ENCODE measurements around the gene S100A12. TPM values are rescaled to one million over a fixed set of nuclear protein-coding genes. Genes with fewer than 3 reads are reported as not detected.

Gene S100A12
- total and polyA plus RNA-seq, 2 experiments from 2014 or later = not detected

DNA sequence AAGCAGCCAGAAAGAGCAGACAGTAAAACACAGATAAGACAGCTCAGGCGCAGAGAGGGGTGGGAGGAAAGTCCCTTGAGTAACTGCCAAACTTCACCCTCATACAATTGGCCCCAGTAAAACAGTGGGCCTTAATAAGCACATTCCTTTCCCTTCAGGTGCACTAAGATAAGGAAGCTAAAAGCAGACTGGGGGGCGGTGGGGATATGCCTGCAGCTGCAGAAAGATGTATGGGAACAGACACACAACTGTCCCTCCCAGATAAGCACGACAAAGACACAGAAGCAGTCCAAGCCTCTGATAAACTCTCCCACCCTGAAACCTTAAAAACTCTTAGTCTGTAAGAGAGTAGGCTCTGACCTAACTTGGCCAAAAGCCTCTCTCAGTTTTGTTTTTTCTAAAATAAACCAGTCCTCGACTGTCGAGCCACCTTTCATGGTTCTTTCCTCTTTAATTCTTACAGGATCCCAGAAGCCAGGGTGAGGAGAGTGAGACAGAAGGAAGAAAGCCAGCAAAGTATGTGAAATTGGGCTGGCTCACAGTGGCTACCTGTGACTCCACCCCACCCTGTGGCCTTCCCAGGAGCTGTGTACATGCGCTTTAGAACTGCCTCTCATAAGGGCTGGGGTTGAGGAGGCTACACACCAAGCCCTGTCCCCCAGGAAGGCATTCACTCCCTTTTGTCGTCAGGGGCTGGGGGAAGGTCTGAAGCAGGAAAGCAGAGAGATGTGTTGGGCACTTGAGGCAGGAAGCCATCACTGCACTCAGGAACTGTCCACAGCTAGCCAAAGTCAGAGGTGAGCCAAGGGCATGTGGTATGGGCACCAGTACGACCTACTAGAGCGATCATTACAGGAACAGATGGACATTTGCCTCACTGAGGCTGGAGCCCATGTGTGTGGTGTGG, 31.4 kb downstream of the S100A12 start:
- H3K4me2 ChIP-seq = no peak overlapping the region
- TF ChIP-seq CTCF (IDR thresholded peaks at IDR 0.05; ENCODE audit: poor library complexity) = no peak
- no peak for TF ChIP-seq EZH2phosphoT487 (IDR thresholded peaks at IDR 0.05; ENCODE audit: low read depth, severe bottlenecking, unreplicated experiment)
- TF ChIP-seq EZH2 (IDR thresholded peaks at IDR 0.05; ENCODE audit: borderline replicate concordance) = no peak
- no peaks in the 10 kb centered on the region for H3K9me3 ChIP-seq (ENCODE audit: low read depth)
- no peaks in the 10 kb centered on the region for H4K20me1 ChIP-seq (ENCODE audit: insufficient read depth, poor library complexity, severe bottlenecking)
- H3K27me3 ChIP-seq = no peaks in the 10 kb centered on the region
- no peak overlapping the region for H2AFZ ChIP-seq
- H3K4me3 ChIP-seq = no peak overlapping the region
- H3K79me2 ChIP-seq = no peaks in the 10 kb centered on the region
- no peaks in the 10 kb centered on the region for H3K9me2 ChIP-seq (replicated peaks; ENCODE audit: insufficient read depth)
- H3K27ac ChIP-seq = no peak overlapping the region
- H3K4me1 ChIP-seq (ENCODE audit: insufficient read depth) = no peaks in the 10 kb centered on the region
- DNase-seq (ENCODE audit: low spot score) = no peak
- H3K36me3 ChIP-seq (replicated peaks; ENCODE audit: insufficient read depth, low read depth) = no peaks in the 10 kb centered on the region
- WGBS (ENCODE audit: low lambda C conversion rate, missing lambda C conversion rate) = 54% methylated on average over 9 of the region's 9 CpGs

- H3K4me1 ChIP-seq (ENCODE audit: insufficient read depth) = no peaks in the 10 kb centered on the region
- no peaks in the 10 kb centered on the region for H3K79me2 ChIP-seq
- H3K9me3 ChIP-seq (ENCODE audit: low read depth) = no peaks in the 10 kb centered on the region
- no peaks in the 10 kb centered on the region for H3K27me3 ChIP-seq
- H3K36me3 ChIP-seq (replicated peaks; ENCODE audit: insufficient read depth, low read depth) = no peaks in the 10 kb centered on the region
- H4K20me1 ChIP-seq (ENCODE audit: insufficient read depth, poor library complexity, severe bottlenecking) = no peaks in the 10 kb centered on the region
- no peak overlapping the region for H2AFZ ChIP-seq
- DNase-seq (ENCODE audit: low spot score) = no peak
- WGBS (ENCODE audit: low lambda C conversion rate, missing lambda C conversion rate) = 34% methylated on average over 5 of the region's 5 CpGs
- TF ChIP-seq EZH2phosphoT487 (IDR thresholded peaks at IDR 0.05; ENCODE audit: low read depth, severe bottlenecking, unreplicated experiment) (no peak), CTCF (IDR thresholded peaks at IDR 0.05; ENCODE audit: poor library complexity) (no peak), EZH2 (IDR thresholded peaks at IDR 0.05; ENCODE audit: borderline replicate concordance) (no peak)
- no peak overlapping the region for H3K4me2 ChIP-seq
- H3K9me2 ChIP-seq (replicated peaks; ENCODE audit: insufficient read depth) = no peaks in the 10 kb centered on the region
- H3K4me3 ChIP-seq = no peak overlapping the region
- H3K27ac ChIP-seq = no peak overlapping the region
Measured at GRCh38 chr1:153343040-153343681, 32.3 kb downstream of the S100A12 start.

DNA sequence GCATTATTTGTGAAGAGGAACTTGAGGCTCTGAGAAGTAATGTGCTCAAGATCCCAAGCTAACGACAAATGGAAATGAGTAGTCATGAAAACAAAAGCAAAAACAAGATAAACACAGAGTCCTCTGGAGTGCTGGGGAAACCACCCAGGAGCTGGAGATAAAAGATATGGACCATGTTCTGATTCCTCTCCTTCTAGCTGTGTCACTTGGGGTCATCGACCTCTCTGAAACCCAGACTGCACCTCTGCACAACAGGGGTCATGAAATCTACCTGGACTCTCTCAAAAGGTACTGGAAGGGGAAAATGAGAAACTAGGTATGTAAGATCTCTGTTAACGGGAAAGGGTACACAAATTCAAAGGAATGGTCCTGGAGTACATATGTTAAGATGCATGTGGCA, 33.2 kb downstream of the S100A12 start:
- Histone ChIP-seq H4K20me1 (ENCODE audit: insufficient read depth, poor library complexity, severe bottlenecking) (no peaks in the 10 kb centered on the region), H3K27me3 (no peaks in the 10 kb centered on the region), H3K4me3 (no peak overlapping the region), H3K9me2 (replicated peaks; ENCODE audit: insufficient read depth) (no peaks in the 10 kb centered on the region), H3K79me2 (no peaks in the 10 kb centered on the region), H3K4me2 (no peak overlapping the region), H2AFZ (no peak overlapping the region), H3K36me3 (replicated peaks; ENCODE audit: insufficient read depth, low read depth) (no peaks in the 10 kb centered on the region), H3K4me1 (ENCODE audit: insufficient read depth) (no peaks in the 10 kb centered on the region), H3K9me3 (ENCODE audit: low read depth) (no peaks in the 10 kb centered on the region), H3K27ac (no peak overlapping the region)
- WGBS (ENCODE audit: low lambda C conversion rate, missing lambda C conversion rate) = 75% methylated on average over 3 of the region's 3 CpGs
- no peak for TF ChIP-seq EZH2phosphoT487 (IDR thresholded peaks at IDR 0.05; ENCODE audit: low read depth, severe bottlenecking, unreplicated experiment)
- no peak for TF ChIP-seq EZH2 (IDR thresholded peaks at IDR 0.05; ENCODE audit: borderline replicate concordance)
- TF ChIP-seq CTCF (IDR thresholded peaks at IDR 0.05; ENCODE audit: poor library complexity) = no peak
- no peak for DNase-seq (ENCODE audit: low spot score)

Measured in hepatocyte (in vitro differentiated cells).